HK-2 (cell line): ENCODE results near the gene SH3BP2.
"Not testable (repeated sequence)": the region's sequence is repeated elsewhere in the genome, so short reads cannot be mapped to it uniquely, and the experiment has no call there.

Experiments used
- DNase-seq: peaks from one replicate; pipeline ENCODE4 v3.0.0-alpha.2; 2018; ENCODE audit not compliant: unreplicated experiment

The SH3BP2 gene

GRCh38 chr4:2762486-2763370 lies 30.2 kb upstream of the SH3BP2 start:
- DNase-seq = not testable (repeated sequence)

GRCh38 chr4:2763511-2763967 lies 29.3 kb upstream of the SH3BP2 start:
- no peak for DNase-seq

GRCh38 chr4:2765832-2766526 lies 26.9 kb upstream of the SH3BP2 start:
- no peak for DNase-seq

GRCh38 chr4:2767046-2767704 lies 25.7 kb upstream of the SH3BP2 start:
- DNase-seq = no peak

GRCh38 chr4:2767705-2768074 lies 25.2 kb upstream of the SH3BP2 start:
- no peak for DNase-seq

- no peak for DNase-seq
These were observed 24.8 kb upstream of the SH3BP2 start for GRCh38 chr4:2768124-2768523.

- no peak for DNase-seq
These were observed 24.0 kb upstream of the SH3BP2 start for GRCh38 chr4:2768921-2769336.

GRCh38 chr4:2771264-2771663 lies 21.6 kb upstream of the SH3BP2 start:
- no peak for DNase-seq

- DNase-seq = not testable (repeated sequence)
These were observed 12.2 kb upstream of the SH3BP2 start for GRCh38 chr4:2780643-2781042.

- no peak for DNase-seq
These were observed 11.0 kb upstream of the SH3BP2 start for GRCh38 chr4:2781911-2782310.

- DNase-seq = no peak
These were observed 9.1 kb upstream of the SH3BP2 start for GRCh38 chr4:2783790-2784189.

- no peak for DNase-seq
These were observed 7.3 kb upstream of the SH3BP2 start for GRCh38 chr4:2785613-2786012.

GRCh38 chr4:2786152-2786671 lies 6.7 kb upstream of the SH3BP2 start:
- DNase-seq = no peak

GRCh38 chr4:2786794-2787229 lies 6.1 kb upstream of the SH3BP2 start:
- no peak for DNase-seq

- no peak for DNase-seq
These were observed 5.4 kb upstream of the SH3BP2 start for GRCh38 chr4:2787230-2788100.

GRCh38 chr4:2788101-2788500 lies 4.8 kb upstream of the SH3BP2 start:
- no peak for DNase-seq

- DNase-seq = no peak
These were observed 4.3 kb upstream of the SH3BP2 start for GRCh38 chr4:2788532-2789103.

GRCh38 chr4:2789351-2789750 lies 3.5 kb upstream of the SH3BP2 start:
- no peak for DNase-seq

- no peak for DNase-seq
These were observed 2.9 kb upstream of the SH3BP2 start for GRCh38 chr4:2789793-2790582.
